ENCODE results near the gene MRPS6. TPM values are rescaled to one million over a fixed set of nuclear protein-coding genes. Genes with fewer than 3 reads are reported as not detected.

MRPS6 gene
- total RNA-seq, 1 experiment from 2014 or later: 32.8 TPM

DNA sequence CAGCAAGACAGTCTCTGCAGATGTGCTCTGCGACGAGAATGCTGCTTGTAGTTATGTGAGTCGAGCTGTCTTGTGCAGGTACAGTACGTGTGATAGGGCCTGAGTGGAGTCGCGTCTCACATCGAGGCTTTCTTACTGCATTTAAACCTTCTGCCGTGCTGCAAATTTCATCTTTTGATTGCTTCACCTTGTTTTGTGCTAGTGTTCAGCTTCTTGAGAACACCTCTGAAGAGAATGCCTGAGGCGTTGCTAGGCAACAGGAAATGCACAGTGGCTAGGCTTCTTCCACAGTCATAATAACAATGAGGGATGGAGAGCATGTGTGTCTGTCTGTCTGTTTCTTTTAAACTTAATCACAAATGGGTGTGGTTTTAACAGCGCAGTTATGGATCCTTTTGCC, 52.9 kb downstream of the MRPS6 start:
- ChIA-PET CTCF (no interaction called here), POLR2A (ENCODE audit: unreplicated experiment) (no interaction called here)
- Histone ChIP-seq H3K9ac (ENCODE audit: low read length) (no peak overlapping the region), H3K4me1 (ENCODE audit: insufficient read depth, low read length) (peaks cover 12% of the 10 kb centered on the region), H3K4me3 (ENCODE audit: low read length) (no peak overlapping the region), H3F3A (ENCODE audit: low read length, unreplicated experiment) (no peaks in the 10 kb centered on the region), H3K9me2 (replicated peaks; ENCODE audit: low read length) (no peaks in the 10 kb centered on the region), H3K9me3 (ENCODE audit: low read length) (no peaks in the 10 kb centered on the region), H2AFZ (ENCODE audit: low read length) (no peak overlapping the region), H4K20me1 (ENCODE audit: low read length) (no peaks in the 10 kb centered on the region), H3K27ac (ENCODE audit: low read length) (no peak overlapping the region), H3K4me2 (ENCODE audit: low read length) (no peak overlapping the region), H3K79me2 (ENCODE audit: low read length) (peaks cover 41% of the 10 kb centered on the region), H3K27me3 (ENCODE audit: low read length) (no peaks in the 10 kb centered on the region), H3K36me3 (ENCODE audit: low read depth, low read length) (peaks cover 20% of the 10 kb centered on the region)
- no peak for DNase-seq
- no TSS peak for BruUV-seq (replicated peaks)
- intact Hi-C loops (cut with micrococcal nuclease): no loop called here
- TF ChIP-seq, protein P1, sequence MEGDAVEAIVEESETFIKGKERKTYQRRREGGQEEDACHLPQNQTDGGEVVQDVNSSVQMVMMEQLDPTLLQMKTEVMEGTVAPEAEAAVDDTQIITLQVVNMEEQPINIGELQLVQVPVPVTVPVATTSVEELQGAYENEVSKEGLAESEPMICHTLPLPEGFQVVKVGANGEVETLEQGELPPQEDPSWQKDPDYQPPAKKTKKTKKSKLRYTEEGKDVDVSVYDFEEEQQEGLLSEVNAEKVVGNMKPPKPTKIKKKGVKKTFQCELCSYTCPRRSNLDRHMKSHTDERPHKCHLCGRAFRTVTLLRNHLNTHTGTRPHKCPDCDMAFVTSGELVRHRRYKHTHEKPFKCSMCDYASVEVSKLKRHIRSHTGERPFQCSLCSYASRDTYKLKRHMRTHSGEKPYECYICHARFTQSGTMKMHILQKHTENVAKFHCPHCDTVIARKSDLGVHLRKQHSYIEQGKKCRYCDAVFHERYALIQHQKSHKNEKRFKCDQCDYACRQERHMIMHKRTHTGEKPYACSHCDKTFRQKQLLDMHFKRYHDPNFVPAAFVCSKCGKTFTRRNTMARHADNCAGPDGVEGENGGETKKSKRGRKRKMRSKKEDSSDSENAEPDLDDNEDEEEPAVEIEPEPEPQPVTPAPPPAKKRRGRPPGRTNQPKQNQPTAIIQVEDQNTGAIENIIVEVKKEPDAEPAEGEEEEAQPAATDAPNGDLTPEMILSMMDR (conservative IDR thresholded peaks at IDR 0.05; ENCODE audit: low read depth, low read length): no peak
- no peak for TF ChIP-seq EZH2 (IDR thresholded peaks at IDR 0.05; ENCODE audit: low read length, unreplicated experiment)
- TF ChIP-seq EZH2phosphoT487 (IDR thresholded peaks at IDR 0.05; ENCODE audit: borderline replicate concordance, low read length): no peak
- no peak for ATAC-seq

GRCh38 chr21:34126691-34127090, 53.3 kb downstream of the MRPS6 start:
- H3F3A ChIP-seq (ENCODE audit: low read length, unreplicated experiment): no peaks in the 10 kb centered on the region
- no peaks in the 10 kb centered on the region for H4K20me1 ChIP-seq (ENCODE audit: low read length)
- CTCF ChIA-PET: no interaction called here
- H3K79me2 ChIP-seq (ENCODE audit: low read length): peaks cover 43% of the 10 kb centered on the region
- no peaks in the 10 kb centered on the region for H3K27me3 ChIP-seq (ENCODE audit: low read length)
- intact Hi-C loops (cut with micrococcal nuclease): no loop called here
- BruUV-seq (replicated peaks): no TSS peak
- peaks cover 24% of the 10 kb centered on the region for H3K36me3 ChIP-seq (ENCODE audit: low read depth, low read length)
- POLR2A ChIA-PET (ENCODE audit: unreplicated experiment): no interaction called here
- H3K4me2 ChIP-seq (ENCODE audit: low read length): no peak overlapping the region
- DNase-seq (no peak), ATAC-seq (no peak)
- H3K4me3 ChIP-seq (ENCODE audit: low read length): no peak overlapping the region
- H3K27ac ChIP-seq (ENCODE audit: low read length): no peak overlapping the region
- no peaks in the 10 kb centered on the region for H3K9me3 ChIP-seq (ENCODE audit: low read length)
- H3K4me1 ChIP-seq (ENCODE audit: insufficient read depth, low read length): peaks cover 12% of the 10 kb centered on the region
- no peak for TF ChIP-seq EZH2 (IDR thresholded peaks at IDR 0.05; ENCODE audit: low read length, unreplicated experiment)
- TF ChIP-seq, protein P1 (conservative IDR thresholded peaks at IDR 0.05; ENCODE audit: low read depth, low read length): no peak
- no peak for TF ChIP-seq EZH2phosphoT487 (IDR thresholded peaks at IDR 0.05; ENCODE audit: borderline replicate concordance, low read length)
- H3K9me2 ChIP-seq (replicated peaks; ENCODE audit: low read length): no peaks in the 10 kb centered on the region
- no peak overlapping the region for H3K9ac ChIP-seq (ENCODE audit: low read length)
- H2AFZ ChIP-seq (ENCODE audit: low read length): no peak overlapping the region

DNA sequence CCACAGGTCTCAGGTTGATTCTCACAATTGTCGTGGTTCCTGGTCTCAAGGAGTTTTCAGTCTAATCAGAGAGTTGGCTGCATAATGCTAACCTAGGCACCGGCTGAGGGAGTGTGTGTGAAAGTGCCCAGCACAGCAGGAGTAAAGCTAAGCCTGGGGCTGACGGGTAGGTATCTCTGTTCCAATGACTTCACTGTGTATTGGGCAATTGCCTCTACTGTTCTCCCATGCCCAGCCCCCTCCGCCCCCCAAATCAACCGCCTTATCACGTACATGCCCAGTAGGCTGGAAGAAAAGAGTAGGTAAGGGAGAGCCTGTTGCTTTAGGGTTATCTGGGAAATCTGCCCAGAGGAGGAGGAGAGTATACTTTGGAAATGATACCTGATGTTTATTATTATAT, 54.7 kb downstream of the MRPS6 start:
- Histone ChIP-seq H3K4me3 (ENCODE audit: low read length) (no peak overlapping the region), H4K20me1 (ENCODE audit: low read length) (no peaks in the 10 kb centered on the region), H3K27me3 (ENCODE audit: low read length) (no peaks in the 10 kb centered on the region), H3F3A (ENCODE audit: low read length, unreplicated experiment) (no peaks in the 10 kb centered on the region), H3K9me3 (ENCODE audit: low read length) (no peaks in the 10 kb centered on the region), H3K9me2 (replicated peaks; ENCODE audit: low read length) (no peaks in the 10 kb centered on the region), H3K27ac (ENCODE audit: low read length) (no peak overlapping the region), H3K9ac (ENCODE audit: low read length) (no peak overlapping the region), H3K4me1 (ENCODE audit: insufficient read depth, low read length) (peaks cover 12% of the 10 kb centered on the region), H3K4me2 (ENCODE audit: low read length) (no peak overlapping the region), H3K36me3 (ENCODE audit: low read depth, low read length) (peaks cover 29% of the 10 kb centered on the region), H3K79me2 (ENCODE audit: low read length) (peaks cover 54% of the 10 kb centered on the region), H2AFZ (ENCODE audit: low read length) (no peak overlapping the region)
- intact Hi-C loops (cut with micrococcal nuclease): no loop called here
- BruUV-seq (replicated peaks): no TSS peak
- CTCF ChIA-PET: no interaction called here
- POLR2A ChIA-PET (ENCODE audit: unreplicated experiment): no interaction called here
- ATAC-seq: no peak
- DNase-seq: no peak
- TF ChIP-seq, protein P1 (conservative IDR thresholded peaks at IDR 0.05; ENCODE audit: low read depth, low read length): no peak

Measured in PC-3 (cell line).